Ramos (cell line): ENCODE data around the gene LRRC15.

Experiments used
- in situ Hi-C: fragments of 300-500 bp; cut with MboI; formaldehyde crosslinking; loops from one replicate; pipeline ENCODE4 v1.14.3; 2022; ENCODE audit warnings: low sequenced_read_pairs; ENCODE audit not compliant: unreplicated experiment

The LRRC15 gene

GRCh38 chr3:194369522-194370279, at the start of gene LRRC15:
LRRC15 (minus strand) TSS chr3:194369743; CDS start chr3:194361043, 8,700 bp downstream.
- in situ Hi-C loops: no loop called here

DNA sequence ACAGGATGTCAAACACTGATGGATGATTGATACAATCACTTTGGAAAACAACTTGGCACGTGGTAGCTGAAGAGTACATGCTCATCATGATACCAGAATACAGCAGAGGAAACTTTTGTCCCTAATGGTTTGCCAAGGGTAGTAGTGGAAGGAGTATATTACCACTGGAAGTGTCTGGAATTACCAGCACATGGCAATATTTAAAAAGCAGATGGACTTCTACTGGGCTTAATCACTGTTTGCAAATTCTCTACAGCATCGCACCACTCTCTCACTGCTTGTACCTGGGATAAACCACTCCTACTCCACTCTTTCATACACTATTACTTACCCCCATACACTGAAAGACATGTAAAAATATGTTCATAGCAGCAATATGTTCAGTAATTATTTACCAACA, 49.1 kb upstream of the LRRC15 start:
- in situ Hi-C loops: no loop called here

GRCh38 chr3:194407423-194407822, 37.9 kb upstream of the LRRC15 start:
- in situ Hi-C loops: no loop called here

- in situ Hi-C loops: no loop called here
Observed at GRCh38 chr3:194405766-194406165, 36.2 kb upstream of the LRRC15 start.

DNA sequence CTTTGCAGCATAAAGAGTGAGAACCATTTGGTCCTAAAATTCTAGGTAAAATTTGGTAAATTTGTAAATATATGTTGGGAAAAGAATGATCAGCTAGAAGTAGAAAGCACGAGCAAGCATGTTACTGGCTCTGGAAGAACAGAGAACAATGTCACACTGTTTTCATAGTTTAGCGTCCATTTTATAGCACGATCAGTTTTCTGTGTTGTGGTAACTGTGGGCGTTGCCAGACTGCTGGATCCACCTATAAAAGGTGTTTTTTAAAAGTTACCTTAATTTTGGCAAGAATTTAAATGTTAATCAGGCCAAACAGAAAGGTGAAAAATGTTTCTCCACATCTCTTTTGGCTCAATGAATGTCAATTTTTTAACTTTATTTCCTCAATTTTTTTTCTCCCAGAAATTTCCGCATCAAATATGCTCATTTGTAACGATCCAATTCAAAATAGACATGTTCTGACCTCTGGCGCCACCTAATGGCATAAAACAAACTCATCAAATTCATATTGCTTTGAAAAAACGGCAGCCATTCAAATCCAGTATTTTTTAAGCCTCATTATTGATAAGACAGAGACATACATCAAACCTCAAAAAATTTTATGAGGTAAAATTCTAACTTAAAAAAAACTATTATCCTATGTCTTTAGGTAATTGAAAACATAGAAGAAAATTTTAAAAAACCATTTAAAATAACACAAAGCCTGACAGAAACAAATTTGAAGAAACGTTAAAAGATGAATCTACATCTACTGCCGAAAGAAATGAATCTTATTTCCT, 35.0 kb upstream of the LRRC15 start:
- in situ Hi-C loops: no loop called here

GRCh38 chr3:194401868-194402329, 32.4 kb upstream of the LRRC15 start:
- in situ Hi-C loops: no loop called here

GRCh38 chr3:194401346-194401745, 31.8 kb upstream of the LRRC15 start:
- in situ Hi-C loops: no loop called here

DNA sequence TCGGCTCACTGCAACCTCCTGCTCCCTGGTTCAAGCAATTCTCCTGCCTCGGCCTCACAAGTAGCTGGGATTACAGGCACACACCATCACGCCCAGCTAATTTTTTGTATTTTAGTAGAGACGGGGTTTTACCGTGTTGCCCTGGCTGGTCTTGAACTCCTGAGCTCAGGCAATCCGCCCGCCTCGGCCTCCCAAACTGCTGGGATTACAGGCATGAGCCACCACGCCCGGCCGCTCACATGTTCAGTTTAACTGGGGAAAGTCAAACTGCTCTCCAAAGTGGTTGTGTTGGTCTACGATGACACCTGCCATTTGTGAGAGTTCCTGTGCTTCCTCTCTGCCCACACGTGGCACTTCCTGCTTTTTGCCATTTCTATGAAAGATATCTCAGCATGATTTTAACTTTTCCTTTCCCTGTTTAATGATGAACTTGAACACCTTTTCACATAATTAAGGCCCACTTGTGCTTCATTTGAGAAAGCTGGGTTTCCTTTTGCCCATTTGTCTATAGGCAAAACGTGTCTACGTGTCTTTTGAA, 30.4 kb upstream of the LRRC15 start:
- in situ Hi-C loops: no loop called here

DNA sequence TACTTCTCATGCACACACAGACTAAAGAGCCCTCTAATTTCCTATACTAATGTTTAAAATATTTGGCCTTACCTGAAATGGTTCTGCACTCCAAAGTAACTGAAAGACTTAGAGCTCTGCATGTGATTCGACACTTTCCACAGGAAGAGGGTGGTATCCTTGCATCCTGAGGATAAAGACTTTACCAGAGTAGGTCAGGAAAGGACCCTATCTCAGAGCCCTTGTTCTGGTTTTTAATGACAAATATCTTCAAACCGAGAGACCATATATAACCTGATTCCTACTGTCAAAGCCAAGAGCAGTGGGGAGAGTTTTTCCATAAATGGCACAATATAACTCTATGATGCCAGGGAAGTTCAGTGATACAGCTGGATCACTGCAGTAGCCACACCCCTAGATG, 29.6 kb upstream of the LRRC15 start, which contains the start of gene GP5:
Gene GP5, minus strand, starts transcription at position 101 of the 400 bp plus-strand sequence. CDS start 984 bp downstream, outside the sequence.
- in situ Hi-C loops: no loop called here

DNA sequence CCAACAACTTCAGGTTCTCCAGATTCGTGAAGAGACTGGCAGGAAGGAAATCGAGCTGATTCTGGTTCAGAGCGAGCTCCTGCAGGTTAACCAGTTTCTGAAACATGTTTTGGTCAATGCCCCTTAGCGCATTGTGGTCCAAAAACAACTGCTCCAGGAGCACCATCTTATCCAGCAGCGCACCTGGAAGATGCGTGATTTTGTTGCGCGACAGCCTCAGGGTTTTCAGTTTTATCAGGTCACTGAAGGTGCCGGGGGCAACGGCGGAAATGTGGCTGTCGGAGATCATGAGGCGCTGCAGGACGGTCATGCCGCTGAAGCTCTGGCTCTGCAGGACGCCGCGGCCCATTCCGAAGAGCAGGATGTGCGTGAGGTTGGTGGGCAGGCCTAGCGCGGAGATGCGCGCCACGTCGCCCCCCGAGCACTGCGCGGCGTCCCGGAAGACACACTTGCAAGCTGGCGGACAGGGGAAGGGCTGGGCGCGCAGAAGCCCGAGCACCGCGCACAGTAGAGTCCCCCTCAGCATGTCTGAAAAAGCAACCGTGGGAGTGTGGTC, 28.3 kb upstream of the LRRC15 start:
- in situ Hi-C loops: no loop called here

DNA sequence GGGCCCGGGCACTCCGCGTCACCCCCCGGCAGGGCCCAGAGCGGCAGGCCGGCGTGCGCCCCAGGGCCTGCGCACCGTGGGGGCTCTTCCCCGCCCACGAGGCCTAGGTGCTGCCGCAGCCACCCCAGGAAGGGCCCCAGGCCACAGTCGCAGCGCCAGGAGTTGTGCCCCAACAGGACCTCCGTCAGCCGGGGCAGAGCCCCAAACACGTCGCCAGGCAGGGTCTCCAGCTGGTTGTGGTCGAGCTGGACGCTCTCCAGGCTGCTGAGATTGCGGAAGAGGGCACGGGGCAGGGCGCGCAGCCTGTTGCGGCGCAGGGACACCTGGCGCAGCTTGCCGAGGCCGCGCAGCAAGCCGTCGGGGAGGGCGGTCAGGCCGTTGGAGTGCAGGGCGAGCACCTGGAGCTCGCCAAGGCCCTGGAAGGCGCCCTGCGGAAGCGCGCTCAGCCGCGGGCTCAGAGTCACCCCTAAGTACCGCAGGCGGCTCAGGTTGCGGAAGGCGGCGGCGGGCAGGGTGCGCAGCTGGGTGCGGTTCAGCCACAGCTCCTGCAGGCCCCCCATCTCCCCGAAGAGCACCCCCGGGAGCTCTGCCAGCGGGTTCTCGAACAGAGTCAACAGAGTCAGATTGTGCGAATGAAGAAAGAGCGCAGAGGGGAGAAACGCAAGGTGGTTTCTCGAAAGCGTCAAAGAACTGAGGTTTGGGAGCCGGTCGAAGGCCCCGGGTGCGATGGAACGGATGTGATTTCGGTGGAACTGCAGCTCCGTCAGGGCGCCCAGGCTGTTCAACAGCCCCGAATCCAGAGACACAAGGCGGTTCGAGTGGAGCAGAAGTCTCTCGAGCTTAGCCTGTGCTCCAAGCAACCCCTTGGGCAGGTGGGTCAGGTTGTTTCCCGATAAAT, 27.6 kb upstream of the LRRC15 start:
- in situ Hi-C loops: no loop called here

GRCh38 chr3:194396539-194396858, 27.0 kb upstream of the LRRC15 start:
- in situ Hi-C loops: no loop called here

GRCh38 chr3:194395778-194396538, 26.4 kb upstream of the LRRC15 start:
- in situ Hi-C loops: no loop called here

GRCh38 chr3:194395212-194395611, 25.7 kb upstream of the LRRC15 start:
- in situ Hi-C loops: no loop called here

DNA sequence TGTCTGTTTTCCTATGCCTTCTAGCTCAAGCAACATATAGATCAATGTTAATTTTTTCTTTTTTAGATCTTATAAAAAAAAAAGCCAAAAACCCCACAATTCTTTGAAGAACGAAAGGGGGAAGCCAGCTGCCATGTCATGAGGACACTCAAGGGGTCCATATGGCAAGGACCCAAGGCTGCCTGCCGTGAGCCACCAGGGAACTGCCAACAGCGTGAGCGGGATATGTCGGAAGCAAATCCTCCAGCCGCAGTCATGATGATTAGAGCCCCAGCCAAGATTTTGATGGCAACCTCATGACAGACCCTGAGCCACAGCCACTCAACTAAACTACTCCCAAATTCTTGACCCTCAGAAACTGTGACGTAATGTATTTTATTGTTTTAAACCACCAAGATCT, 23.0 kb upstream of the LRRC15 start:
- in situ Hi-C loops: no loop called here

- in situ Hi-C loops: no loop called here
Observed at GRCh38 chr3:194390835-194391234, 21.3 kb upstream of the LRRC15 start.

DNA sequence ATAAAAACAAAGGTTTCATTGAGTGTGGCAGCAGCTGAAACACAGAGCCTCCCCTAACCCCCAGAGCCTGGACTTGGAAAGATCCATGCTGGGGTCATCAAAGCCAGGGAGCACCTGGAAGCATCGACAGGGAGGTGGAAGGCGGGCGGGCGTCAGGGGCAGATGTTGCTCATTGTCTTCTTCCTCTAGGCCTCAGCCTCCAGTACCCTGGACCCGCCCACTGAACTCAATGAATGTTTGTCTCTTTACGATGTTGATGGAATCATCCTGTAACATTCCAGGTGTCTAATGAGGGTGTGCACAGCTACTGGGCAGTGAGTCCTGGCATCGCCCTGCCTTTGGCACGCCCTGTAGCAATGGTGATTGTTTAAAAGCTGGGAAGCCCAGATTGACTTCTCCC, 19.7 kb upstream of the LRRC15 start:
- in situ Hi-C loops: no loop called here

DNA sequence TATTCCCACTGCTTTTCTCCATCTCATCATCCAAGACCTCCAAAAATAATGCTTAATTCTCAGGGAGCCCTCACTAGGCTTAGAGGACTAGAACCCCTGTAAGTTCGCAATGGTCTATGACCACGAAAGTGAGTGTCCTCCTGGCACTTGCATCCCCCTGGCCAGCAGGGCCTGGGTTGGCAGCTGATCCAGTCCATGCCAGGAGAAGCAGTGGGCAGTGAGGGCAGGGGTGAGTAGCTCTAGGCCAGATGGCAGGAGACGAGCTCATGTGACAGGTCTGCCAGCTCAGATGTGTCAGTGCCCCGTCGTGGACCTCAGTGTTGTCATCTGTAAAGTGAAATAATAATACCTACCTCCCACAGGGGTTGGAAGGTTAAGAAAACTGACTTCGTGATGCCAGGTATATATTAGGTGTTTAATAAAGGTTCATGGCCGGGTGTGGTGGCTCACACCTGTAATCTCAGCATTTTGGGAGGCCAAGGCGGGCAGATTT, 18.4 kb upstream of the LRRC15 start:
- in situ Hi-C loops: no loop called here

DNA sequence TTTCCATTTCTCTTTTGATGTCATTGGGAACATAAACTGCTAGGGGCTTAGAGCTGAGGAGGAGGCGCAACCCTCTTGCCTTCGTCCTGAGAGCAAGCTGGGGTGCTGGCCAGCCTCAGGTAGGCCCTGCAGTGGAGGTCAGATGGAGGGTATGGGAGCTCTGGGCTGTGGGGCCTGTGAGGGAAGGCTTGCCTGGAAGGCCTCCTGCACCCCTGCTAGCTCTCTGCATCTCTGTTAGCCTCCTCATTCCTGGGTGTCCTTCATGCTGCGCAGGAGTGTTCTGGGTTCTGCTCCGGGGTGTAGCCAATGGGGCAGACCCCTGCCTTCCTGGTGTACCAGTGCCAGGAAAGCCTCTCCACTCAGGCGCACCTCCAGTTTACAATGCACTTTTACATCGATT, 17.7 kb upstream of the LRRC15 start:
- in situ Hi-C loops: no loop called here
